Measurements from ENCODE around the gene PRG3. TPM values are rescaled to one million over a fixed set of nuclear protein-coding genes. Genes with fewer than 3 reads are reported as not detected.

The PRG3 gene
- total RNA-seq, 1 donor from 2014 or later = not detected

- H3K9me3 ChIP-seq = no peaks in the 10 kb centered on the region
- intact Hi-C loops (cut with DNase I) = no loop called here
- H3K27ac ChIP-seq = no peak overlapping the region
- no peak overlapping the region for H3K4me3 ChIP-seq
- H3K36me3 ChIP-seq = no peaks in the 10 kb centered on the region
- no peaks in the 10 kb centered on the region for H3K27me3 ChIP-seq
- no peak for TF ChIP-seq CTCF (IDR thresholded peaks at IDR 0.05)
- DNase-seq (ENCODE audit: low spot score in 2 of 2) = no peak
- no peaks in the 10 kb centered on the region for H3K4me1 ChIP-seq
Measured at GRCh38 chr11:57378186-57378585, 2.8 kb downstream of the PRG3 start.

- TF ChIP-seq CTCF (IDR thresholded peaks at IDR 0.05) = no peak
- Histone ChIP-seq H3K4me1 (no peaks in the 10 kb centered on the region), H3K4me3 (no peak overlapping the region), H3K9me3 (no peaks in the 10 kb centered on the region), H3K27ac (no peak overlapping the region), H3K36me3 (no peaks in the 10 kb centered on the region), H3K27me3 (no peaks in the 10 kb centered on the region)
- DNase-seq (ENCODE audit: low spot score in 2 of 2) = no peak
- intact Hi-C loops (cut with DNase I) = no loop called here
Measured at GRCh38 chr11:57377107-57377506, 3.8 kb downstream of the PRG3 start.

- Histone ChIP-seq H3K36me3 (no peaks in the 10 kb centered on the region), H3K27me3 (no peaks in the 10 kb centered on the region), H3K4me3 (no peak overlapping the region), H3K4me1 (no peaks in the 10 kb centered on the region), H3K9me3 (no peaks in the 10 kb centered on the region), H3K27ac (no peak overlapping the region)
- no peak for DNase-seq (ENCODE audit: low spot score in 2 of 2)
- intact Hi-C loops (cut with DNase I) = no loop called here
- no peak for TF ChIP-seq CTCF (IDR thresholded peaks at IDR 0.05)
Measured at GRCh38 chr11:57376095-57377090, 4.6 kb downstream of the PRG3 start.

GRCh38 chr11:57375490-57375889 lies 5.5 kb downstream of the PRG3 start:
- H3K27me3 ChIP-seq = no peaks in the 10 kb centered on the region
- H3K4me1 ChIP-seq = no peaks in the 10 kb centered on the region
- H3K36me3 ChIP-seq = no peaks in the 10 kb centered on the region
- no peak overlapping the region for H3K27ac ChIP-seq
- intact Hi-C loops (cut with DNase I) = no loop called here
- H3K9me3 ChIP-seq = no peaks in the 10 kb centered on the region
- H3K4me3 ChIP-seq = no peak overlapping the region
- TF ChIP-seq CTCF (IDR thresholded peaks at IDR 0.05) = no peak
- DNase-seq (ENCODE audit: low spot score in 2 of 2) = no peak

- no peak for TF ChIP-seq CTCF (IDR thresholded peaks at IDR 0.05)
- intact Hi-C loops (cut with DNase I) = no loop called here
- no peaks in the 10 kb centered on the region for H3K4me1 ChIP-seq
Measured at GRCh38 chr11:57374966-57375365, 6.0 kb downstream of the PRG3 start.

More at GRCh38 chr11:57374966-57375365, 6.0 kb downstream of the PRG3 start:
- Histone ChIP-seq H3K27me3 (no peaks in the 10 kb centered on the region), H3K36me3 (no peaks in the 10 kb centered on the region), H3K4me3 (no peak overlapping the region), H3K9me3 (no peaks in the 10 kb centered on the region), H3K27ac (no peak overlapping the region)
- no peak for DNase-seq (ENCODE audit: low spot score in 2 of 2)
